Fibroblast of the conjunctiva (primary cell): ENCODE measurements around the gene VPS35.
"Not testable (repeated sequence)": the region's sequence is repeated elsewhere in the genome, so short reads cannot be mapped to it uniquely, and the experiment has no call there.

Experiments used
- DNase-seq: peaks from one replicate; pipeline ENCODE4 v3.0.0-alpha.2; 2010; ENCODE audit warnings: low read depth

The VPS35 gene

DNA sequence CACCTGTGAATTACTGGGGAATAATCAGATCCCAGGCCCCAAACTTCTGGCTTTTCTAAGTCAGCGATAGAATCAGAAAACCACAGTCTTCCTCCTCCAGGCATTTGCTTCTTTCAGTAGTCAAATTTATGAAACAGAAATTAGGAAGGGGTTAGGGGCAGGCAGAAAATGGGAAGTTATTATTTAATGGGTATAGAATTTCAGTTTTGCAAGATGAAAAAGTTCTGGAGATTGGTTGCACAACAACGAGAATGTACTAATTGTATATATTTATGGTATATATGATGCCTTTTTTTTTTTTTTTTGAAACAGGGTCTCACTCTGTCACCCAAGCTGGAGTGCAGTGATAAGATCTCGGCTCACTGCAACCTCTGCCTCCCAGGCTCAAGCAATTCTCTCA lies 23.9 kb upstream of the VPS35 start:
- no peak for DNase-seq

DNA sequence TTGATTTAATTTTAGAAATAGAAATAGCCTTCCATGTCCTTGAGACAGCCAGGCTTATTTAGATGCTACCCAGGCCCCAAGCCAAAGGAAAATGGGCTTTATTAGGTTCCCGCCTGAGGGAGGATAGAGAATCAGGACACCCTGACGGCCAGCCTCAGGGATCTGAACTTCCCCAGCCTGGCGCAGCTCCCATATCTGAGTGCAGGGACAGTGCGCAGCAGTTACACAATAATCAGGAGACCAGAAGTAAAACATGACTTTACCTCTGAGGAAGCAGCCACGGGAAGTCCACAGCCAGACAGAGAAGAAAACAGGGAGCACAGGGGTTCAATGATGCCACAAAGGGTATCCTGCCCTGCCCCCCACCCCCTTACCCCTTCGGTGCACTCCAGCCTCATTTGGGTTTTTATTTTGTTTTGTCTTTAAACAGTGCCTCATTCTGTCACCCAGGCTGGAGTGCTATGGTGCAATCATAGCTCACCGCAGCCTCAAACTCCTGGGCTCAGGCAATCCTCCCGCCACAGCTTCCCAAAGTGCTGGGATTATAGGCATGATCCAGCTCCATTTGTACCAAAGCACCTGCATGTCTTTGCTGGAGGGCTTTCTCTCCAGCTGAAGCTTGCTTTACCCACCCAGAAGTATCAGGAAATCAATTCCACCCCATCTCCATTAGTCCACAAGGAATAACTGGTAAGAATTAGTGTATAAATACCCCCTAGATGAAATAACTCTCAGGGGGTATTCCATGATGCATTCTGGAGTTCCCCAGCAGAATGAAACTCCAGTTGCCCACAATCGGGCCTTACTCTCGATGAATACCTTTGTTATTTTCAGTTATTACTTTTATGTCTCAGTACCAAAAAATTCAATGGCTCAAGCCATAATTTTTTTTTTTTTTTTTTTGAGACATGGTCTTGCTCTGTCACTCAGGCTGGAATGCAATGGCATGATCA lies 22.4 kb upstream of the VPS35 start:
- DNase-seq, result no peak

DNA sequence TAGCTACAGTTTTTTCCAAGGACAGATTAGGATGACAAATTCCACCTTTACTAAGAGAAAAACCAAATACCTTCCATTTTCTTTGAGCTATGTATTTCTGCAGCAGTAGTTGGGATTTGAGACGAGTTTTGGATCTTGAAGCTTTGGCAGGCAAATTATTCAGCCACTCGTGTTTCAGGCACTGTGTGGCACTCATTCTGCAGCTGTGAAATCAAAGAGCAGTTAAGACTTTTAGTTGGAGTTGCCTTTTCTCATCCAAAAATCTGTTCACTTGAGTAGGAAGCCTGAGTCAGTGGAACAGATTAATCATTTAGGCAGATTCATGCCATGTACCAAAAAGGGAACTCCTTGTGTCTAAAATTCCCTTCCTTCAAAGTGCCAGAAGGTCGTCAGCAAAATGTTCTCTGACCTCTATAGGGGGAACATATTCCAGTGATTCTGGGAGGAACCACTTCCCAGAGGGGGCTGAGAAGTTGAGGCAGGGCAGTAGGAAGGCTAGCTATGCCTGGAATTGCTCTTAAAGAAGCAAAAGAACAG lies 20.6 kb upstream of the VPS35 start:
- DNase-seq, result no peak

DNA sequence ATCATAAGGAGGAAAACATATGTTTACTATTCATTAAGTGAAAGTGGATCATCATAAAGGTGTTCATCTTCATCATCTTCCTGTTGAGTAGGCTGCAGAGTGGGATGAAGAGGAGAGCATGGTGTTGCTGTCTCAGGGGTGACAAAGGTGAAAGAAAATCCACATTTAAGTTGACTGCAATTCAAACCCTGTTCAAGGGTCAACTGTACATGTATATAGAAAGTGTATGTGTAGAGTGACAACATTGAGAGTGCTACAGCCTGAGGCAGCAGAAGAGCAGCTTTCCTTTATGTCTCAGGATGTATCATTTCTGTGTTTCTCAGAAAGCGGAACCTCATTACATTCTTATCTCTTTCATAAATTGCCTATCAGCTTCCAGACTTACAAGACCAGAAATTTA lies 17.7 kb upstream of the VPS35 start:
- DNase-seq, result no peak

DNA sequence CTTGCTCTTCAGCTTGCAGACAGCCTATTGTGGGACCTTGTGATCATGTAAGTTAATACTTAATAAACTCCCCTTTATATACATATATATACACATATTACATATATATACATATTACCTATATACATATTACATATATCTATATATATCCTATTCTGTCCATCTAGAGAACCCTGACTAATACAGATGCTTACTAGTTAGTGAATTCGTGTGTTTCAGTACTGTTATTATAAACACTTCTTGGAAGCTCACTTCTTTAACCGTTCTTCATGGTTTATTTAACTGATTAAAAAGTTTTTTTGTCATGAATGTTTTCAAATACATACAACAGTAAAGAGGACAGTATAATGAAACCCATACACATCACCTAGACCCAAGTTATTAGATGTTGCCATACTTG lies 13.1 kb upstream of the VPS35 start:
- DNase-seq, result no peak

DNA sequence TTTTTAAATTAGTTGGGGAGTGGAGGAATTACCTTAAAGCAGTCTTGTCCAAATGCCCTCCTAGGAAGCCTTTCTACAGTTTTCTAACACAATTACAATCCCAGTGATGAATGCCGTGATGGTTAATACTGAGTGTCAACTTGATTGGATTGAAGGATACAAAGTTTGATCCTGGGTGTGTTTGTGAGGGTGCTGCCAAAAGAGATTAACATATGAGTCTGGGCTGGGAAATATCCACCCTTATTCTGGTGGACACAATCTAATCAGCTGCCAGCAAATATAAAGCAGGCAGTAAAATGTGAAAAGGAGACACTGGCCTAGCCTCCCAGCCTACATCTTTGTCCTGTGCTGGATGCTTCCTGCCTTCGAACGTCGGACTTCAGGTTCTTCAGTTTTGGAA lies 12.6 kb upstream of the VPS35 start:
- no peak for DNase-seq

DNA sequence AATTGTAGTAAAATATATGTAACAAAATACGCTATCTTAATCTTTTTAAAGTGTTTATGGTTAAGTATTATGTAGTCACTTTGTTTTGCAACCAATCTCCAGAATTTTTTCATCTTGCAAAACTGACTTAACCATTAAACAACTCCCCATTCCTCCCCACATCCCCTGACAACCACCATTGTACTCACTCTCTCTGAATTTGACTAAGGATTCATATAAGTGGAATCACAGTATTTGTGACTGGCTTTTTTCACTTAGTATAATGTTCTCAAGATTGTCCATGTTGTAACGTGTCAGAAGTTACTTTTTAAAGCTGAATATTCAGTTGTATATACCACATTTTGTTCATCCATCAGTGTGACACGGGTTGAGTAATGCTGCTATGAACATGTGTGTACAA lies 11.1 kb upstream of the VPS35 start:
- no peak for DNase-seq

DNA sequence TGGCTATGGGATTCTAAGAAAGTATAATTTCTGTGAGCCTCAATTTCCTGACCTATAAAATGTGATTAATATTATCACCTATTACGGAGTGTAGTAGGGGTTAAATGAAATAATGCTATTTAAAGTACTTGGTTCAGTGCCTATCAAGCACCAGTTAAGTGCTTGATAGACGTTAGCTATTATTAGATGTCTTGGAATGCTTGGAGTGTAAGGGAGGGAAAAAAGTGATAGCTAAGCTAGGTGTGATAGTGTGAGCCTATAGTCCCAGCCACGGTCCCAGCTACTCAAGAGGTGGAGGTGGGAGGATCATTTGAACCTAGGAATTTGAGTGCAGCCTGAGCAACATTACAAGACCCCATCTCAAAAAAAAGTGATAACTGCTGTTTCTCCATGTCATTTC lies 8.0 kb upstream of the VPS35 start:
- DNase-seq, result no peak

DNA sequence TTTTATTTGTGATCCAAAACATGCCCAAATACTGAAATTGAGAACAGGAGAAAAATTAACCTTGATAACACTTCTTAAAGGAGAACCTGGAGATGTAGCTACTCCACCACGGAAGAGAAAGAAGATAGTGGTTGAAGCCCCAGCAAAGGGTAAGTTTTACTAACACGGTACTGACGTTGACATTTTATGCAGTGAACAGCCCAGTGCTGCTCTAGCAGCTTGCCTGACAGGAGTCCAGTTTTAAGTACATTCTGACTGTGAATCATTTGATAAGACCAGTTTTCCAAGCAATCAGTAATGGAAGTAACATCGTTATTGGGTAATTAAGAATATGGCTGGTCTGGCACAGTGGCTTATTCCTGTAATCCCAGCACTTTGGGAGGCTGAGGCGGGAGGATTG lies 7.0 kb upstream of the VPS35 start:
- DNase-seq, result no peak

DNA sequence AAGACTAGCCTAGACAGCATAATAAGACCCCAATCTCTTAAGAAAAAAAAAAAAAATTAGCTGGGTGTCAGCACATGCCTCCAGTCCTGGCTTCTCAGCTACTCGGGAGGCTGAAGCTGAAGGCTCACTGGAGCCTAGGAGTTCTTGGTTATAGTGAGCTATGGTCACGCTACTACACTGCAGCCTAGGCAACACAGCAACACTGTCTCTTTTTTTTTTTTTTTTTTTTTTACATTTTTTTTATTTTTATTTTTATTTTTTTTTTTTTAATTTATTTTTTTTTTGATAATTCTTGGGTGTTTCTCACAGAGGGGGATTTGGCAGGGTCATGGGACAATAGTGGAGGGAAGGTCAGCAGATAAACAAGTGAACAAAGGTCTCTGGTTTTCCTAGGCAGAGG lies 4.6 kb upstream of the VPS35 start:
- no peak for DNase-seq

DNA sequence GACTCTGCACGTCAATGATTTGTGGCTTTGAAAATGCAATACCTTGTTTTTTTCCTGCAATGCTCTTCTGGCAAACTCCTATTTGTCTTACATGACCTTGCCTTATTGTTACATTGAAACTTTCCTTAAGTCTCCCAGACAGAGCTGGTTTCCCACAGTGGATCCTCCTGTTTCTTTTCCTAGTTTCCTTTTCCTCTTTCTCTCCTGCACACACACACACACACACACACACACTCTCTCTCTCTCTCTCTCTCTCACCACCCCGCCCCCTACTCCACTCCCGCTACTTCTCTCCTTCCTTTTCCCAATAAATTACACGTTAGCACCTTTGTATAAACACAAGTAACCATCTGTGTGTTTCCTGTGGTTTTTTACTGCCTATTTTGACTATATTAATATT lies 2.7 kb upstream of the VPS35 start:
- DNase-seq, result no peak

DNA sequence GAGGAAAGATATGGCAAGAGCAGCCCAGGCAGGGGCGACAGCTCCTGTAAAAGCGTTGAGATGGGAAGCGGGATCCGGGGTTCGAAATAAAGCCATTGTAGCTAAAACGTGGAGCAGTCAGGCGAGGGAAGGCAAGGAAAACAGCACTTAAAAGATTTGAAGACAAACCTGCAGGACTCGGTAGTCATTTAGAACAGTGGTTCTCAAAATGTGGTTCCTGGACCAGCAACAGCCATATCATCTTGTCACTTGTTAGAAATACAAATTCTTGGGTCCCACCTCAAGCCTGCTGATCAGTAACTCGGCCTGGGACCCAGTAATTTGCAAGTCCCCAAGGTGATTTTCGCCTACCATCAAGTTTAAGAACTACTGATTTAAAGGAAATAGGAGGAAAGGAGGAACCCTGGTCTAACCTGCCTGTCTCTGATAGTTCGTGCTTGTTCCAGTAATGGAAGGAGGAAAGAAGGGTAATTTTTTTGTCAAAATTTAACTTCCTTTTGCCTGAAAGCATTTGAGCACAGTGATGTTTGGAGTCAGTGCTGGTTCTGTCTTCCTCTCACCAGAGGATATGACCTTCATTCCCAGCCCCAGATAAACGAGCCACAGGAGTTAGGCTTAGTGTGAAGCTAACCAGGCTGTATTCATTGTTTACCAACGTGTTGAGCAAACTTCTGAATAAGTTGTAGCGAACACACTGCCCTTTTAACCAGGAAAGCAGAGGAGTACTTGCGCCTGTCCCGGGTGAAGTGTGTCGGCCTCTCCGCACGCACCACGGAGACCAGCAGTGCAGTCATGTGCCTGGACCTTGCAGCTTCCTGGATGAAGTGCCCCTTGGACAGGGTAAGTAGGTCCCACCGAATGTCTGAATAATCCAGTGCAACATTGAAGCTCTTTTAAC lies 1.6 kb upstream of the VPS35 start:
- no peak for DNase-seq

DNA sequence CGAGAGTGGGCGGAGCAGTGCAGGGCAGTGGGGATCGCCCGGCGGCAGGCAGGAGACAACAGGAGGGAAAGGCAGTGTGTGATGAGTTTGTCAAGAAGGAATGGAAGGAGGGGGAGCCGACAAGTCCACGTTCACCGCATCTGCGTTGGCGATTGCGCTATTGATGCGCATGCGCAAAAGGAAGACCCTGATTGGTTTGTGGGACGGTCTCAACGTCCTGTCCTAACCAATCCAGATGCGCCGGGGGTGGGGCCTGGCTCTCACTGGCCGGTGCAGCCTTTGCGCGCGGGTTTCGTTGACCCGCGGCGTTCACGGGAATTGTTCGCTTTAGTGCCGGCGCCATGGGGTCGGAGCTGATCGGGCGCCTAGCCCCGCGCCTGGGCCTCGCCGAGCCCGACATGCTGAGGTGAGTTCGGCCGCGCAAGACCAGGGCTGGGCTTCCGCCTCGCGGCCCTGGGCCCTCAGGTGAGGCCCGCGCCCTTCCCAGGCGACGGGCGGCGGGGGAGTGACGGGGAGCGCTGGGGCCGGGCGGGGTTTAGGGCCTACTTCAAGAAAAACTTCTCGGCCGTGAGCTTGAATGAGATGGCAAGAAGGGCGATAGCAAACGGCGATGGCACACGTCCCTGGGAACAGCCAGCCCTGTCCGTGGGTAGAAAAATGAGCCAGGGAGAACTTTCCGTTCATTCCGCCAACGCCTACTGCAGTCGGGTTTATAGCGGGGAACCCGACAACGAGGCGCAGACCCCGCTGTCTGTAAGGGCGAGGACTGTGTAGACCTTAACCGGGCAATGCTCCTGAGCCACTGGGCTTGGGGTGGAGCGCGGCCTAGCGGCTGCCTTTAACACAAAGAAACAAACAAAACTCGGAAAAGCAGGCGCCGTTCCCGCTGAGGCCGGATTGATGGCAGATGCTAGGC lies 645 bp upstream of the VPS35 start, which contains the start of gene ORC6:
Gene ORC6 (plus strand): TSS at position 295 of the 916 bp plus-strand sequence. CDS start 47 bp downstream, at position 342.
- DNase-seq, result peak; percentile 93

DNA sequence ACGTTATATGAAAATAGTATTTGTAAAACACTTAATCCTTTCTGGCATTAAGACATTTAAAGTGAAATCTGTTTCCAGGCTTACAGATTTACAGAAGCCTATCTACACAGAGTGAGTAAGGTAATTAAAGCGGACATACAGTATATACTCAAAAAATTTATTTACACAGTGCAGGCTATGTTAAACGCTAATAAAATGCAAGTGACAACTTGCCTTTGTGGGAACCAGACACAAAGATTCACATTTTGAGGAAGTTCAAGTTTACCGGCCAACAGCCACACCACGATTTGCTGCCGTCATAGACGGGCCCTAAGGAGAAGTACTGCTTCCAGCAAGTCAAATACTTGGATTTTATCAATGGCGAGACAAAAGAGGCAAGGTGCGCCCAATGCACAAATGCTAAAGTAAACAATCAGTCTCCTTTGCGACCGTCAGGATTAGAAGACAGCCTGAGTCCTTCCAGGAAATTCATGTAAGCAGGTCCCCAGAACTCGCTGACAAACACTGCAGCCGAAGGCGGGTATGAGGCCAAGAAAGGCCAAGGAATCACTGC lies 801 bp downstream of the VPS35 start:
- no peak for DNase-seq

DNA sequence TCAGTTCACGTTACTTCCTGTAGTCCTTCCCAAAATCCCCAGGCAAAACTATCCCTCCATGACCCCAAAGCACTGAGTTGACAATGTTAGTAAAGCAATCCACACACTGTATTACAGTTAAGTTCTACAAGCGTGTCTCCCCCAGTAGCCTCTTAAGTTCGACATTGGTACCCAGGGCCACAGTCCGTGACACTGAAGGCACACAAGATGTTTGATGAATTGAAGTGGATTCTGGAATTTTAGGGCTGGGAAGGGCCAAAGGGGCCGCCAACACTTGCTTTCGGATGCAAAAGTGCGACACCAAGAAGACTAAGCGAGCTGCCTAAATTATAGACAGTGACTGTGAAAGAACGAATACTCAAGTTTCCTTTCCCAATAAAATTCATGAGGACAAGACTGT lies 1.5 kb downstream of the VPS35 start:
- no peak for DNase-seq

DNA sequence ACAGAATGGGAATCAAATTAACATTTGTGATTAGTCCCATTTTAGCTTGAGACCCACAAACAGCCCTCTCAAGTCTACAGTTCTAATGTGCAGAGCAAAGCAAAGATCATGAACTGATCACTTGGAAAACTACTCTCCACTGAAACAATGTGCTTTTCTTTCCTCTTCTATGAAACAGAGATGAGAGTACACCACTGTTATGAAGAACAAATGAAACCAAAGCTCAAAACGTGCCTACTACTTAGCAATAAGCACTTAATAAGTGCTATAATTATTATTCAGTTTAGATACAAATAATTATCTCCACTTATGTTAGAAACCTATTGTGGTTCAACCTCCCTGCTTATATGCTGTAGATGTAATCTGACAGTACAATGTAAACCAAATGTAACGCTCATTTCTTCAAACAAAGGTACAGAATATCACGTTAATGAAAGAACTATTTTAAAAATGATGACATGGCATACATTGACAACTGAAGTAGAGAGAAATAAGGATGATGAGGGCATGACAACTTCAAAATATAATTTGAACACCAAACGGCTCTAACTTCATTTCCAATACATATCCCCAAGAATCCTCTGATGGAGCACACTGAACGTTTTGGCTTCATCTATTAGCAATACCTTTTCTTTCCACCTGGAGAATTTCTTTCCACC lies 2.0 kb downstream of the VPS35 start:
- no peak for DNase-seq

DNA sequence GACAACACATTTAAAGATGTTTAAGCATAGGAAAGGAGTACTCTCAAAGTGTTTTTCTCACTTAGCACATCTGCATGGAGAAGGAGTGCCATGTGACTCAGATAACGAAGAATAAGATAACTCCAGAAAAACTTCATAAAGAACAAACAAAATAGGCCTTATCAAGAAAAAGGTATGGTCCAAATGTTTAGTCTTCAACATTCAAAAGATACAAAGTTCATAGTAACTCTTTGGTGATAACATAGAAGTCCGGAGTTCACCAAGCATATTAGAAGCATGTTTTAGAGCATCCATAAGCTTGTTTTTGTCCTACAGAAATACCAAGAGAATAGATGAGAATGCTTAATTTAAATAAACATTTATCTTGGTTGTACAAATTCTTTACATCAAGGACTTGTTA lies 7.1 kb downstream of the VPS35 start:
- DNase-seq, result not testable (repeated sequence)

DNA sequence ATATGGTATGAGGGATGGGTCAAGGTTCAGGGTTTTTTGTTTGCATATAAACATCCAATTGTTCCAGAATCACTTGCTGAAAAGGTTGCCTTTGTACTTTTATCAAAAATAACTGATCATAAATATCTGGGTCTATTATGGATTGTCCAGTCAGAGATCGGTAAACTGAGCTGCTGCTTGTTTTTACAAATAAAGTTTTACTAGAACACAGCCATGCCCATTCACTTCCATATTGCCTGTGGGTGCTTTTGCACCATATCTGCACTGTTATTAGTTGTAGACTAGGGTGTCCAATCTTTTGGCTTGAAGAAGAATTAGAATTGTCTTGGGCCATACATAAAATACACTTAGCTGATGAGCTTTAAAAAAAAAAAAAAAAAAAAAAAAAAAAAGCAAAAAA lies 11.0 kb downstream of the VPS35 start:
- not testable (repeated sequence) for DNase-seq

DNA sequence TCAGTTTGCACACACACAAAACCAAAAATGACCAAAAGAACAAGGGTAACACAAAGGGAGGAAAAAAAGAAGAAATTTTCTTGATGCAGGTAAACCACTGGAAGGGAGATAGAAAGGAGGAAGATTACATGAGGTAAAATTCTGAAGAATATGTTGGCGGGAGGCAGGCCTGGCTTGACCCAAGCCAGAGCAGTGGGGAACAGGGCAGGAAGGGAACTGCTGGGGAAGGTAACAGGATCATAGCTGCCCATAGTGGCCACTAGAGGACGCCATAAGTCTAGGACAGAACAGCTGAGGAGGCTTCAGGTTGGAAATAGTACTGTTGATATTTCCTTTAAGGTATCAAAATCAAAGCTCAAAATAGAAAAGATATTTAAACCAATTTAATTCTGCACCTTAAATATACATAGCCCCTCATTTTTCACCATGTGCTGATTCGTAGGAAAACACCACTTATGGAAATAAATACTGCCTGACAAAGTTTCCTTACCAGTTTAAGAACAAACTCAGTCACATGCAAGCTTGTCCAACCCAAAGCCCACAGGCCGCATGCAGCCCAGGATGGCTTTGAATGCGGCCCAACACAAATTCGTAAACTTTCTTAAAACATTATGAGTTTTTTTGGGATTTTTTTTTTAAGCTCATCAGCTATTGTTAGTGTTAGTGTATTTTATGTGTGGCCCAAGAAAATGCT lies 15.5 kb downstream of the VPS35 start:
- DNase-seq, result peak; percentile 44

DNA sequence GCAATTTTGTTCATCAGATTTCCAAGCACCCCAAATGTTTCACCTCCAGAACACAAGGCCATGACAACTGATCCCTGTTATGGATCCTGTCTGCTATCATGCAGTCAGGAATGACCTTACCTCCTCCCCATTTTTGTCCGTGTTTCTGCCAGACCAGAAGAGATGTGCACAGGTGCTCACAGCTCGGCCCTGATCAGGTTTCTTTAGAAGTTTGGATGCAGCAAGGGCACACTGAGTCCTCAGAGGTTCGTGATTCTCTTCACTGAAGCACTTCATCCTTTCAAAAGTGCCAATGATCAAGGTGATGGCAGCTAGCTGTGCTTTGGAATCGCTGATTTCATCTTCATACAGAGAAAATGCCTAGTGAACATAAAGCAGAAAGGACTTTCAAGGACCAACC lies 26.9 kb downstream of the VPS35 start:
- no peak for DNase-seq
